OCI-LY3 (cell line): ENCODE data around the gene KLF1.

Source experiments
- CTCF ChIP-seq: fragments of 200-600, 300-600 bp; sonication (generic); IDR thresholded peaks from 2 replicates; pipeline ENCODE4 v1.5.1; 2014; ENCODE audit warnings: antibody characterized with exemption, low read length, low read depth
- EZH2phosphoT487 ChIP-seq: fragments of 200-600 bp; shearing (Covaris generic); IDR thresholded peaks from 2 replicates; pipeline ENCODE4 v1.6.1; 2018; ENCODE audit warnings: antibody characterized with exemption, mixed run types, low read depth

GRCh38 chr19:12858041-12858928 lies 28.7 kb downstream of the KLF1 start:
- TF ChIP-seq CTCF: no peak
- no peak for TF ChIP-seq EZH2phosphoT487
